Left forelimb (tissue), 1 donor: Measurements from ENCODE around the gene CUBN.

ENCODE experiments used
- DNase-seq: peaks from one replicate; pipeline ENCODE4 v3.0.0-alpha.2; 2018; ENCODE audit warnings: low spot score

CUBN gene

DNA sequence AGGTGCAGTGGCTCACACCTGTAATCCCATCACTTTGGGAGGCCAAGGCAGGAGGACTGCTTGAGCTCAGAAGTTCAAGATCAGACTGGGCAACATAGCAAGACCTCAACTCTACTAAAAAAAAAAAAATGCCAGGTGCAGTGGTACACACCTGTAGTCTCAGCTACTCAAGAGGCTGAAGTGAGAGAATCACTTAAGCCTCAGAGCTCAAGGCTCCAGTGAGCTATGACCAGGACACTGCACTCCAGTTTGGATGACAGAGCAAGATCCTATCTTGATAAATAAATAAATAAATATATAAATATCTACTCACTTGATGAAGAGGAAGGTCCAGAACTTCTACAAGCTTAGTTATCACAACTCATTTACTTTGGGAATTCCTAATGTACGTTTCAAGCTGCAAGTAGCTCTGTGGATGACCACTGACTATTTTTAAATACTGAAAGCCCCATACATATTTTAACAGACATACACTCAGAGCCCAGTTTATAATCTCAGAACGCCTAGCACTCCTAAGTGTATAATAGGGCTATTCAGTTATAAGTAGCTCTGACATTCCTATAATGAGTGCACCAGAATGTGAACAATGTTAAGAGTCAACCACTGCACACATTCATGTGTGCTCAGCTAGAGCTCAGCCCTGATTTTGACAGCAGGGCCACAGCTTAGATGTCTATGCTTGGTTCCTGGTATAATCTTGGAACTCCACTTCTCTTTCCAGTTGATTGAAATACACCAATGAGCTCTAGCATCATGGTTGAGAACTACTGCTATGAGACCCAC lies 119.1 kb downstream of the CUBN start:
- DNase-seq = no peak

DNA sequence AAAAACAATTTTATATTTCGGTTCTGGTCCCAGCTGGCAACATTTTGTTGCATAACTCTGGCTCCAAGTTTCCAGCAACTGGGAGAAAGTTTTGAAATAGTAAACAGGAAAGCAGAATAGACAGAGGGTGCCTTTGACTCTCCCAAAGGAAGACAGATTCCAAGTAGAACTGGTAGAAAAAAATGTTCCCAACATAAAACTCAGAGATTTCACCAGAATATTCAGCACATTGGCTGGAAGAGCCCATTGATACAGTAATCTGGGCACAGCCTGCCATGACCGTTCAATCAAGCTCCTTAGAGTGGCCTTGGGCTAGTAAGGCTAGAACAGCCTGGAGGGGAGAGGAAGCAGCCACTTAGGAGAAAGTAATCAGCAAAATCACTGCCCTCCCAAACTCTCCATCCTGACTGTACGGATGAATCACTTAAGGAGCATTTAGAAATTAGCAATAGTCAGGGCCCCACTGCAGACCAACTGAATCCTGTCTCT lies 120.4 kb downstream of the CUBN start:
- DNase-seq = no peak

DNA sequence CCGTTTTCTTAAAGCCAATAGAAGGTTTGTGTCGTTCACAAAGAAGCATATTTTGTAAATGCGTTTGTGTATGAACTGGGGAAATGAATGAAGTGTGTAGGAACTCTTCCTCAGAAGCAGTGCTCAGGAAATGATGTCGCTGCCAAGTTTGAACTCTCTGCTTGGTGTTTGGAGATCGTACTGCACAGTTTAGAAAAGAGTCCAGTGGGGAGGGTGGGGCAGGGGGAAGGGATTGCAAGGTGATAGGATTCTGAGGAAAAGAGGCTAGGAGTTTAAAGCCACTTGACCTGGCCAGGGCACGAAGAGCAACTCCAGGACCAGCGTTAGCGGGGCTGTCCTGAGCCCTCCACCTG lies 122.2 kb downstream of the CUBN start:
- DNase-seq = no peak

GRCh38 chr10:17006631-17007417 lies 122.8 kb downstream of the CUBN start:
- DNase-seq = no peak

- no peak for DNase-seq
Observed at GRCh38 chr10:17005621-17006566, 123.7 kb downstream of the CUBN start.

GRCh38 chr10:17004801-17005380 lies 124.7 kb downstream of the CUBN start:
- DNase-seq = no peak

- no peak for DNase-seq
Observed at GRCh38 chr10:17003651-17004286, 125.8 kb downstream of the CUBN start.

GRCh38 chr10:17003151-17003550 lies 126.5 kb downstream of the CUBN start:
- DNase-seq = no peak

DNA sequence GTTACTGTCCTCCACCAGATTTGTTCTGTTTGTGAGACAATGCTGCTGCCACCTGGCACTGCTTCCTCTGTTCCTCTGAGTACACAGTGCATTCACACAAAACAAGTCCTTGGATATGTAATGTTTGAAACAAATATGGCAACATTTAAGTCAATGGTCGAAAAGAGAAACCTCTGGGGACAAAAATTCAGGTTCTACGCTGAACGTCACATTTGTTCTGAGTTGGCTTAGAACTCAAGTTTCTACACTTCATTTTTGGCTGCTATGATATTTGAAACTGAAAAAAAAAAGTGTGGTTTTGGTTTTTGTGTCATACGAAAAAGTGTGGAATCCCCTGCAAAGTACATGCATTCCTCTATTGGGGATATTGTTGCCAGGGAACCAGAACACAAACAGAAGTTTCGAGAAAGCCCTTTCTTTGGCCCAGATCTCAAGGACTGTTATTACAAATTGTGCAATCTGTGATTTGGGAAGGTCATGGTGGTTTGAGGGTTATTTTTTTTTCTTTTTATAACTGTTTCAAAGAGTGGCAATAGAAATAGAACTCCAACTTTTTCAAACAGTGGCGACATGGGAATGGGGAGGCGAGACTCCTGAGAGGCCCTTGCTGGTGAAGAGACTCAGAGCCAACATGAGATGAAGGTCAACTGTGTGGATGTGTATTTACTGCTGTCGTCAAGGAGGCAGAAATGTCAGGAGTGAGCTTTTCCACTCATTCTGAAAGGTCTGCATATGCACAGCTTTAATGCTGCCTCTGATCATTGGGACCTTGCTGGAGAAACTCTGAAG lies 127.5 kb downstream of the CUBN start:
- no peak for DNase-seq

DNA sequence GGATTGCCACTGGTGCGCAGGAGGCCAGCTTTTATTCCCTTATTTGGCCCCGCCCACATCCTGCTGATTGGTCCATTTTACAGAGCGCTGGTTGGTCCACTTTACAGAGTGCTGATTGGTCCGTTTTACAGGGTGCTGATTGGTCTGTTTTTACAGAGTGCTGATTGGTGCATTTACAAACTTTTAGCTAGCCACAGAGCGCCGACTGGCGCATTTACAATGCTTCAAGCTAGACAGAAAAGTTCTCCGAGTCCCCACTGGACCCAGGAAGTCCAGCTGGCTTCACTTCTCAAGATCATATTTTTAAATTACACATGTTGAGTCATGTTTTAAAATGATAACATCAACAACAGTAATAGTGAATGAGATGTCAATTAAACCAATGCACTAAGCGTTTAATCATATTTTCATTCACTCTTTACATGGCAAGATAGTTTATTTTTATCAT lies 128.3 kb downstream of the CUBN start:
- no peak for DNase-seq

- DNase-seq = no peak
Observed at GRCh38 chr10:16999665-17000451, 129.8 kb downstream of the CUBN start.

DNA sequence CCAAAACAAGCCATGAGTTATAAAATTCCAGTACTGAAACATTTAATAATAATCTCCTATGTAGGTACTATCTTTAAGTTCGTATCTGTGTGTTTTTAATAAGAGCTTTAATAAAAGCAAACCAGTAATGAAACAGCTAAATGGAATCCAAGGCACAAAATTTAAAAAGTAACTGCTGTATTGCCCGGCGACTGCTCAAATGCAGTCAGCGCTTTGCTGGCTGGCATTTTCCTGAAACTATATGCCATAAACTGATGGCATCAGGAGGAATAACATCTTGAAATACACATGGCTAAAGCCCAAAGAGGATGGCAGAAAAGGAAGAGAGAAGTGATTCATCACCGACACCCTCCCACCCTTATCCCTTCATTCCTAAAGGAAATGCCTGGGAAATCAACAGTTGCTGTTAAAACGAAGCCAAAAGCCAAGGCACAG lies 133.1 kb downstream of the CUBN start:
- no peak for DNase-seq

- no peak for DNase-seq
Observed at GRCh38 chr10:16995867-16996529, 133.6 kb downstream of the CUBN start.

DNA sequence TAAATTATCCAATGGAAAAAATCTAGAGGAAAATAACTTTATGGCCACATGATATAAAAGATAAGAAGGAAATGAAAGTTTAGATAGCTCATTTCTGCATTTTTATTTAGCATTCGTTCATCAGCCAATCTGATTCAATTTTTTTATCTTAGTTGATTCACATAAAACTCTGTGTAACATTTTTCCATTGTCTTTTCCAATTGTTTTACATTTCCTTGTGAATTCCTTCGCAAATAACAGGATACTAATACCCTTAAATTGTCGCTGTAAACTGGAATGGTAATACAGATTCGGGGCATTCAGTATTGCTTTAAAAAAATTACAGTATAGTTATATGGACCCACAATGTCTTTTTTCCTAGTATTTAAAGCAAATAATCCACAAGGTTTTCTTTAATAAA lies 136.4 kb downstream of the CUBN start:
- DNase-seq = no peak

DNA sequence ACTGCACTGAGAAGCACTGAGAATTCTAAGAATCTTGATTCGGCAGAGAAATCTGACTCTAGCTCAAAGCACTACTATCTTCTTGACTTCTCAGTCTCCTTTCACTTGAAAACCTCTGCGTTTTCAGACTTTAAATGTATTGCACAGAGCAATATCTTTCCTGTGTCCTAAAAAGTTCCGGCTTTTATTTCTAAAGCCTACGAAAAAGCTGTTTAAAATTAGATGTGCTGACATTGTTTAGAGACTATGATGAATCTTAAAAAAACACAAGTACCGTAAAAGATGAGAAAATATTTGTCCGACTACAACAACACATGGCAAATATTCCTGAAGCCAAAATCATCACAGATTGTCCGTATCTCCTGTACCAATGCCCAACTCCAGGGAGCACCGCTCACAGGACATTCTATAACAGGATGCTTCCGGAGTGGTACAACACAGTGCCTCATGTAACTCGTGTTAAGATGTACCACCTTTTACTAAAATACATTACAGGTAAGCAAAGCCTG lies 136.9 kb downstream of the CUBN start:
- DNase-seq = no peak

DNA sequence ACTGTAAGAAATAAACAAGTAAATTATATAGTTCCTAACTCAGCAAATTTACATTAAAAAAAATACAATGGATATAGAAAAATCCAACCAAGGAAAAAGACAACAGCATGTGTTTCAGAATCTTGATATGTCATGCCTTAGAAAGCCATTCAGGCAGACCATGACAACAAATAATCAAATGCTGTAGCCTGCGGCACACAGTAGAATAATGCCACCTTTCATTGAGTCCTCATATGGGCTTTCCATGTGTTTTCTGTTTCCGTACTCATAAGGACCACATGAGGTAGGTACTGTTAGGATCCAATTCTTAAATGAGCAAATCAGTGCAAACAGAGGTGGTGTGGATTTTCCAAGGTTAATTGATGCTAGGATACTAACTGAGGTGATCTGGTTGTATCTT lies 138.6 kb downstream of the CUBN start:
- no peak for DNase-seq

- DNase-seq = no peak
Observed at GRCh38 chr10:16989826-16990293, 139.8 kb downstream of the CUBN start.

GRCh38 chr10:16988900-16989299 lies 140.7 kb downstream of the CUBN start:
- DNase-seq = no peak
